Stimulated activated CD4-positive, alpha-beta T cell treated with anti-CD3 and anti-CD28 coated beads, Interleukin-1b, Interleukin-23, amount 100 ng/mL, for 4 hours (primary cell): ENCODE measurements around the gene PTPRA.
"Not testable (repeated sequence)": the region's sequence is repeated elsewhere in the genome, so short reads cannot be mapped to it uniquely, and the experiment has no call there.

Source experiments
- DNase-seq, 2 donors: peaks; one replicate each; pipeline ENCODE4 v3.0.0-alpha.2; 2020; ENCODE audit warnings: low read depth in 2 of 2

Gene PTPRA, protein sequence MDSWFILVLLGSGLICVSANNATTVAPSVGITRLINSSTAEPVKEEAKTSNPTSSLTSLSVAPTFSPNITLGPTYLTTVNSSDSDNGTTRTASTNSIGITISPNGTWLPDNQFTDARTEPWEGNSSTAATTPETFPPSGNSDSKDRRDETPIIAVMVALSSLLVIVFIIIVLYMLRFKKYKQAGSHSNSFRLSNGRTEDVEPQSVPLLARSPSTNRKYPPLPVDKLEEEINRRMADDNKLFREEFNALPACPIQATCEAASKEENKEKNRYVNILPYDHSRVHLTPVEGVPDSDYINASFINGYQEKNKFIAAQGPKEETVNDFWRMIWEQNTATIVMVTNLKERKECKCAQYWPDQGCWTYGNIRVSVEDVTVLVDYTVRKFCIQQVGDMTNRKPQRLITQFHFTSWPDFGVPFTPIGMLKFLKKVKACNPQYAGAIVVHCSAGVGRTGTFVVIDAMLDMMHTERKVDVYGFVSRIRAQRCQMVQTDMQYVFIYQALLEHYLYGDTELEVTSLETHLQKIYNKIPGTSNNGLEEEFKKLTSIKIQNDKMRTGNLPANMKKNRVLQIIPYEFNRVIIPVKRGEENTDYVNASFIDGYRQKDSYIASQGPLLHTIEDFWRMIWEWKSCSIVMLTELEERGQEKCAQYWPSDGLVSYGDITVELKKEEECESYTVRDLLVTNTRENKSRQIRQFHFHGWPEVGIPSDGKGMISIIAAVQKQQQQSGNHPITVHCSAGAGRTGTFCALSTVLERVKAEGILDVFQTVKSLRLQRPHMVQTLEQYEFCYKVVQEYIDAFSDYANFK

DNA sequence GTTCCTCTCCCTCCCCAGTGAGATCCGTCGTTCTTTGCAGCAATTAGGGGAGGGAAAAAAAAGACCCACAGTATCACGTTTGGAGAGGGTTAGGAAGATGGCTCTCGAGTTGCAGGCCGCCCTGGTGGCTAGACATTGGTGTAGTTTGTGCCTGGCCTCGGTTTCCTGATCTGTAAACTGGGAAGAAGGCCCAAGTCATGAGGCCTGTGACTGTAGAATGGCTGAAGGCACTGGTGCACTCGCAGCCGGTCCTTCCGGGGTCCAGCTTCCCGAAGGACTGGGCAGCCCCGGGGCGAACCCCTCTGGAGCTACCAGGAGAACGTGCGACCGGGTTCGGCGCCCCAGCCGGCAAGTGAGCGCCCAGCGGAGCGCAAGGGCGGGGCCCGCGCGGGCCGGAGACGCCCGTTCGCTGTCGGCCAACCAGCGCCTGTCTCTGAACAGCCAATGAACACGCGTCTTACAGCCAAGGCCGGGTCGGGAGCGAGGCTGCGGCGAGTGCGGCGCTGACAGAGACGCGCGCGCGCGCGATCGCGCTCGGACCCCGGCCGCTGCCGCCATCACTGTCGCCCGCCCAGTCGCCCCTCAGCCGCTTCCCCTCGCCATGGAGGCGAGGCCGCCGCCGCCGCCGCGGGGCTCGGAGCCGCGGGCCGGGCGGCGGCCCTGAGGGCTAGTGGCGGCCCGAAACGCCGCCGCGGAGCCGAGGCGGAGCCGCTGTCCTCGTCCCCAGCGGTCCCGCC, at the start of gene PTPRA:
PTPRA (plus strand) TSS at position 472 of the 737 bp plus-strand sequence. CDS start 90,797 bp downstream, outside the sequence.
- peak; percentile 82 to 85 for DNase-seq

DNA sequence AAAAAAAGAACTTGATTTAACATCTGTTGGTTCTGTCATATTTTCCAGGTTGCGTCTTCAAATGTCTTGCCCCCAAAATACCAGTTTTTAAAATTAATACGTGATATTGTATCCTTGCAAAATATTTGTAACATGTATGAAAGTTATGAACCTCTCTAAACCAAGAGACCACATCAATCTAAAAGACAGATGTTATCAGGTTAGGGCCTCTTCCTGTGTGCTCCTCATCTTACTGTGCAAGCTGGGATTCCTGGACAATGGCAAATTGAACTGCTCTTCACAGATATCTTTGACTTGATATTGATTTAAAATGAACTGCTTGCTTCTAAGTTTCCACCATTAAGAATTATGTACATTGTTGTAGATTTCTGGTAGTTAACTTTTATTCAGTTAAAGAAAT, 47.5 kb upstream of the PTPRA start:
- no peak for DNase-seq

DNA sequence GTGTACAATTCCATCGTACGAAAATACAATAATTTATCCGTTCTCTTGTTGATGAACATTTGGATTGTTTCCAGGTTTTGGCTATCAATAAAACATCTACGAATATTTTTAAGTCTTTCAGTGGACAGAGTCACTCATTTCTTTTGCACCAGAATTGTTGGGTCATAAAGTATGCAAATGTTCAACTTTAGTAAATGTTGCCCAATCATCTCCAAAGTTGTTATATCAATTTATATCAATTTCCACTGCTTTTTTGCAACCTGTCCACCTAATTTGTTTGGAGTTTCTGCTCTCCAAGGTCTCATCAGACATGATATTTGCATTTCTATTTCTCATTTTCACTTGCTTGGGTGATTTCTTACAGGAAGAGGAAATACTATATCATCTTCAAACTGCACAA, 46.6 kb upstream of the PTPRA start:
- DNase-seq: no peak

DNA sequence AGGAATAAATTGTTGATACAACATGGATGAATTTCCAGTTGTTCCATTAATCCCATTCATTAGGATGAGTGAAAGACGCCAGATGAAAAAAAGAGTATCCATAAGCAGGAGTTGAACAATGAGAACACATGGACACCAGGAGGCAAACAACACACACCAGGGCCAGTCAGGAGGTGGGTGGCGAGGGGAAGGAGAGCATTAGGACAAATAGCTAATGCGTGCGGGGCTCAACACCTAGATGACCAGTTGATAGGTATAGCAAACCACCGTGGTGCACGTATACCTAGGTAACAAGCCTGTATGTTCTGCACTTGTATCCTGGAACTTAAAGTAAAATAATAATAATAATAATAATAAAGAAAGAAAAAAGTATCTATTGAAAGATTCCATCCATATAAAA, 43.9 kb upstream of the PTPRA start:
- DNase-seq: no peak

DNA sequence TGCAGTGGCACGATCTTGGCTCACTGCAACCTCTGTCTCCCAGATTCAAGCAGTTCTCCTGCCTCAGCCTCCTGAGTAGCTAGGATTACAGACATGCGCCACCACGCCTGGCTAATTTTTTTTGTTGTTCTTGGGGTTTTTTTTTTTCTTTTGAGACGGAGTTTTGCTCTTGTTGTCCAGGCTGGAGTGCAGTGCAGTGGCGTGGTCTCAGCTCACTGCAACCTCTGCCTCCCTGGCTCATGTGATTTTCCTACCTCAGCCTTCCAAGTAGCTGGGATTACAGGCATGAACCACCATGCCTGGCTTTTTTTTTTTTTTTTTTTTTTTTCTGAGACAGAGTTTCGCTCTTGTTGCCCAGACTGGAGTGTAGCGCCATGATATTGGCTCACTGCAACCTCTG, 42.1 kb upstream of the PTPRA start:
- DNase-seq: not testable (repeated sequence)

DNA sequence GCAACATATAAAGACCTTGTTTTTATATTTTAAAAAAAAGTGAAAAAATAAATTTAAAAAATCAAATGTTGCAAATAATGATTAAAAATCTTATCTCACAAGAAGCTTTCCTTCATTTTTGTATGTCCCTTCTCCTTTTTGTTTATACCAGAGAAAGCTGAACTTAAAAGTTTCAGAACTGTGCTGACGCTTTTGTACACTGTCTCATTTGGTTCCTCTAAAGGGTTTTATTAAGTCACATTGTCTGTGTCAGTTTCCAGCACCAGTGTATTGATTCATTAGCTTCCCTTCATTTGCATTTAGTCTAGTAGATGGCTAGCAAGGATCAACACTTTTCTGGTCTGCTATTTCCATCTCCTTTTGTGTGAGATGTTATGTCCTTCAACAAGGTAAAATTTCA, 39.5 kb upstream of the PTPRA start:
- DNase-seq: no peak

DNA sequence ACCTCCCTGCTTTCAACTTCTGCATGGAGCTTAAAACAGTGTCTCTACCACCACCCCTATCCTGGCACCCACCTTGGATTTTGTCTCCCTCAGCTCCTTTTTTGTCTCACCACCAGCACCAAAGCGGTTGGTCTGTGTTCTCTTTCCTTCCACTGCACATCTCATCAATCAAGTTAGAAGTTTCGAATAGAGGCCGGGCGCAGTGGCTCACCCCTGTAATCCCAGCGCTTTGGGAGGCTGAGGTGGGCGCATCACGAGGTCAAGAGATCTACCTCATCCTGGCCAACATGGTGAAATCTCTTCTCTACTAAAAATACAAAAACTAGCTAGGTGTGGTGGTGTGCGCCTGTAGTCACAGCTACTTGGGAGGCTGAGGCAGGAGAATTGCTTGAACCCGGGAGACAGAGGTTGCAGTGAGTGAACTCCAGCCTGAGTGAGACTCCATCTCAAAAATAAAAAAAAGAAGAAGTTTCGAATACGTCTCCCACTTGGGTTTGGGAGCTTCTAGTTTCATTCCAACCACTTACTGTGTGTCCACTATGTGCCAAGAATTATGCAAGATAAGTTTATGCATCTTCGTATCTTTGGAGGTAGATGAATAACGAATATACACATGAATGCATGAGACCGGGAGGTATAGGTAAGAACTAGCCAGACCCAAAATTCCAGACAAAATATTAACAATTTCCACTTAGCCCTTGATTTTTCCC, 38.7 kb upstream of the PTPRA start:
- no peak for DNase-seq

DNA sequence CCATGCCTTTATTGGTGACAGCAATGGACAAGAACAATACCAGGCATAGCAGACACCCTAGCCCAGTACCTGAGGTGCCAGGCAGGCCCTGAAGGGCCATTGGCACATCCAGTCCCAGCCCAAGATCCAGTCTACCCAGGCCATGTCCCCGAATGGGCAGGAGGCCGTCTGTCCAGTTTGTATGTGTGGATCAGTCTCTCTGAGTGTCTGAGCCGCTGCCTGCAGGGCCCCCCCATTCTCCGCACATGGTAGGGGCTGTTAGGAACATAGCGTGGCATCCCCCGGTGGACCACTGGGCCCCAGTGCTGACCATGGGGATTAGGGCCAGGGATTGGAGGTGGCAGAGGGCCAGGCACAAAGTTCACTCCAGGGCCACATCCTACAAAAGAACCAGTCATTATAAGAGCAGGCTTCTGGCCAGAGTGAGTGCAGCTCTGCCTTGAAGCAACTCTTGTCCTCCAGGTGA, 37.9 kb upstream of the PTPRA start:
- DNase-seq: no peak

DNA sequence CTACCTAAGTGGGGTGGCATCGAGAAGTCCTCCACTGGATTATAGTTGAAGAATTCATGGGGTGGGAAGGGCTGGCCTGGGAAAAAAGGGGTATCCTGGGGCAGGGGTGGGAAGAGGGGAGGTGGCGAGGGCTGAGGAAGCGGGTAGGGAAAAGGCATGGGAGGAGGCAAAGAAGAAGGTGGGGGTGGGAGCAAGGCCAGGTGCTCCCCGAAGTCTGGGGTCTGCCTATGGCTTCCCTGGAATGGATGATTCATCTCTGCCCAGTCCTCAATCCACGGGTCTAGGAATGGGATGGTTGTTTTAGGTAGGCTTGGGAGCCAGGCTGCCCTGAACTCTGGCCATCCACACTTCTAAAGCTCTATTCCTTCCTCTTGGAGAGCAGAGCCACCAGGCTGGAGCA, 37.2 kb upstream of the PTPRA start:
- no peak for DNase-seq

DNA sequence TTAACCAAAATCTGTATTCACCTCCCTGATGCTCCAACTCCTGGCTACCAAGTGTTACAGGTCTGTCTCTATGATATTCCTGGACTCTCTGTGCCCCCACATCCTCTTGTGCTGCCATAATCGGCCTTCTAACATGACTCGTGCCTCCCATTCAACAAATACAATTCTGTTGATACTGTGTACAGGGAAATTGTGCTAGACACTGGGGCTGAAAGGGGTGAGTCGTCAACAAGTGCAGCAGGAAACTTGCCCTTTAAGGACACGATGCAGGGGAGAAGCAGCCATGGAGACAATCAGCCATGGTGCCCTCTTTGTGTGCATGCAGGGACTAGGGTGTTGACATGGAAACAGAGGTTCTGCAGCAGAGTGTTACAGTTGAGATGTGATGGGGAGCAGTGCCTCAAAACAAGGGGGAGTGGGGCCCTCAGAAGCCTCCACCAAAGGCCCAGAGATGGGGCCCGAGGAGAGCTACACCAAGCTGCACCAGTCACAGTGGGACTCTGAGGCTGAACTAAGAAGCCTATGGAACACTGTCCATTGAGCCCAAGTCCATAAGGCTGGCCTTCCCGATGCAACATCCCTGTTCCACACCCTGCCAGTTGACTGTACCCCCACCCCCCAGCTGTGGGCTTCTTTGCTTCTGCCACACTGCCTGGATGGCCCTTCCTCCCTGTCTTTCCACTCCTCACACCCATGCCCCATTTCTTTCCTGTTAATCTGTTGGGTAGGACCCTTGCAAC, 35.9 kb upstream of the PTPRA start:
- DNase-seq: no peak

DNA sequence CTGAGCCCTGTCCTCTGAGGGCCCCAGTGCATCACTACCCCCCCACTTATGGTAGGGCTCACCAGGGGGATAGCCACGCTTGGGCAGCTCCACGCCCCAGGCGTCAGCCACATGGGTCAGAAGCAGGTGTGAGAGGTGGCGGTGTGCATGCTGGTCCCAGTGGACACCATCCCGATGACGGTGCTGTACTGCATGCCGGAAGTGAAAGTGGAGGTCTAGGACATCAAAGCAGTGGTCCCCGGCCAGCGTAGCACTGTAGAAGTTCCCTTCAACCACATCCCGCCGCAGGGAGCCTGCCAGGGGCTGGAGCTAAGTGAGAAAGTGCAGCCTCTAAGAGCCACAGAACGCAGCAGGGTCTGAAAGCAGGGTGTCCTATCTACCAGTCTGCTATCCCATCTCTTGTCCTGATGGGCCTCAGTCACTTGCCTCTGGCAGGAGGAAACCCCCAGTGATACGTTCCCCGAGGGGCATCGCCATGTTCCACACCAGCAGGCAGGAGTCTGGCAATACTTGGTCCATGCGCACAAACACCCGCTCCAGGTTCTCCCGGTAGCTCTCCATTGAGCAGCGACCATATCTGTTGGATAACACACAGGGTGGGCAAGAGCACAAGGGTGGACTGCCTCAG, 35.0 kb upstream of the PTPRA start:
- no peak for DNase-seq

DNA sequence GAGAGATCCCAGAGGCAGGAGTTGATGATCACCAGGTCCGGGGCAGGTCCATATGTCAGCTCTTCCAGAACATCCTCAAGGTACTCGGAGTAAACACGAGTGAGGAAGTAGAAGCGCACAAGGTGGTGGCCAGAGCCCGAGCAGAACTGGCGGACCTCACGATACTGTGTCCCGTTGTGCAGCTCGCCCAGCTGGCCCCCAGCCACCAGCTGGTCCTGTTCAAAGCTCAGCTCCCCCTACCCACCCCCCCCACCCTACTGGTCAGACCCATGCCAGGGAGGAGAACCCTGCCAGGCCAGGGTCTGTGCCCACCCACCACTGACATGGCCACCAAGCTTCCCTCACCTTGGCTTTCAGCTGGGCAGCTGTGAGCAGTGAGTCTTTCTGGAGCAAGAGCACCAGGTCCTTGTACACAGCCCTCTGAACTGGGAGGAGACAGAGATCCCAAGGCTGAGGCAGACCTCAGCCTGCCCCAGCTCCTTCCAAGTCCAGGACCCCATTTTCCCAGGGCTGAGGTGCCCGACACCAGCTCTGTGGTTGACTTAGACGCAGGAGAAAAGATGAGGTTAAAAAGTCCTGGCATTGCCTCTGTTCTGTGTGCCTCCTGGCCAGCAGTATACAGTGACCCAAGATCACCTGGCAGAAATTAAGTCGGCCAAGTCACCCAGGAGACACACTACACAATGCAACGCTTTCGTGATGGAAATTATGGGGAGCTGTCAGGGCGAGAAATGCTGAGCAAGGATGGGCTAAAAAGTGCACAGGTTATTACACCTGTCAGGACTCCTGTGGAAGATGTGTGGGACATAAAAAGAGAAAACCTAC, 34.2 kb upstream of the PTPRA start:
- DNase-seq: no peak

DNA sequence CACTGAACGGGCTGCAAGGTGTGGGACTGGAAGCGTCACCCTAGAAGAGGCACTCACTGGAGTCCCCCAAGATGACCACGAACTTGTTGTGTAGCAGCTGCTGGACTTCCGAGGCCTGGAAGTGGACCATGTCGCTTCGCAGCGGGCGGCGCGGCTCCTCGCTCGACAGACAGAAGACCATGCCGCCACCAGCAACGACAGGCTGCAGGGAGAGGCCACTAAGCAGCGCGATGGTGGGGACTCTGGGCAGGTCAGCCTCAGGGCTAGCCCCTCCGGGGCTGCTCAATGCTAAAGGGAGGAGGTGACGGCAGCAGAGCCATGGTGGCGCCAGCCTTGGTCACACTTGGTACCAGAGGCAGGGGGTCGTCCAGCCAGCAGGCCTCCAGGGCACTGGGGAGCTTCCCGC, 33.5 kb upstream of the PTPRA start:
- no peak for DNase-seq

DNA sequence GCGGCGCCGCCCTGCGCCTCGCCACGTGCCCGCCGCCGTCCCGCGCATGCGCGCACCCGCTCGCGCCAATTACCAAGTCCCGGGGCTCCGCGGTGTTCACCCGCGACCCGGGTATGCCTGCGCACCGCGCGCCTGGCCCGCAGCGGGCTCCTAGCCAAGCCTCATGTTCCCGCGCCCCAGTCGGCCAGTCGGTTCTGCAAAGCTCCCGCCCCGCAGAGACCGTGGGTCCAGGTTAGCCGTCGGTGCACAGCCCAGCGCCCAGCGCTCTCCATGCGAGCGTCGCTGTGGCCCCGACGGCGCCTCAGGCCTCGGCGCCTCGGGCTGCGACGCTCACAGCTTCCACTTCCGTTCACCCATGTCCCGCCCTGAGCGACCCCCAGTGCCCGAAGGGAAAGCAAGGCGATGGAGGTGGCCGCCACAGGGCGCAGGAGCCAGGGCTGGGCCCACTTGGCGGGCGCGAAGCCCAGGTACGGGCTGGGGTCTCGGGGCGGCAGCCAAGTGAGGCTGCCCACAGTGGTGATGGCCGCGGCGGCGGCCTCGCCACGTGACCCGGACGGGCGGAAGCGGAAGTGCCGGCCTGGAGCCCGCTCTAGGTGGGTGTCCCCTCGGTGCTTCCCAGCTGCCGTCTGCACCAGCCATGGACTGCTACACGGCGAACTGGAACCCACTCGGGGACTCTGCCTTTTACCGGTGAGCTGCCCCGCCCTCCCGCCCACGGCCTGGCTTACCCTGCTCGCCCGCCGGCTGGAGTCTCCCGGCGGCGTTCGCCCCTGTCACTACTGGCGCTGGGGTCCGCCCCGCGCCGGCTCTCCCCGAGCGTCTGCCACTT, 32.9 kb upstream of the PTPRA start, which contains the start of the genes PCED1A and VPS16:
PCED1A (minus strand) TSS at position 518 of the 829 bp plus-strand sequence. CDS start 743 bp downstream, outside the sequence.
VPS16 (plus strand) TSS at position 608 of the 829 bp plus-strand sequence; CDS start at position 638, 30 bp downstream.
- DNase-seq: peak; percentile 79 to 84

DNA sequence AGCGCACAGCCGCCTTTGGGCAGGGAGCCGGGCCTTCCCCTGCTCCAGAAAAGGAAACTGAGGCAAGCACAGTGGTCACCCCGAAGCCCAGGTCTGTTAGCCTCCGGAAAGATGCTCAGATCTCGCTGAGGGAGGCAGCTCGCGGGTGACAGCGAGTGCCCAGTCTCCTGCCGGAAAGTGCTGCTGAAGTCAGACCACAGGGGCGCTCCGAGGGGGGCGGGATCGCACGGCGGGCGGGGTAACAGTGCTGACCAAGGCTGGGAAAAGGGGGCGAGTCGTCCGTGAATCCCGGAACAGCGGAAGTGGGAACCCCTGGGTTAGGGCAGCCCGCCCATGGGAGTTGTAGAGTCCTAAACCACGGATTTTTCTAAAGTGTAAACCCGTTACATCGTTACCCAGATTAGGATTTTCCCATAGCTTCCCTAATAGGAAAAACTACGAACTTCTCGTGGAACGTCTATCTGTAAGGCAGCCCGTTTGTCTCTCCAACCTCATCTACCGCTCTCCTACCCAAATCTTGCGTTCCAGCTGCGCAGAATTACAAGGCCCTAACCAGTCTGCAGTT, 32.2 kb upstream of the PTPRA start:
- DNase-seq: peak in 1 of 2 donors; percentile 29

DNA sequence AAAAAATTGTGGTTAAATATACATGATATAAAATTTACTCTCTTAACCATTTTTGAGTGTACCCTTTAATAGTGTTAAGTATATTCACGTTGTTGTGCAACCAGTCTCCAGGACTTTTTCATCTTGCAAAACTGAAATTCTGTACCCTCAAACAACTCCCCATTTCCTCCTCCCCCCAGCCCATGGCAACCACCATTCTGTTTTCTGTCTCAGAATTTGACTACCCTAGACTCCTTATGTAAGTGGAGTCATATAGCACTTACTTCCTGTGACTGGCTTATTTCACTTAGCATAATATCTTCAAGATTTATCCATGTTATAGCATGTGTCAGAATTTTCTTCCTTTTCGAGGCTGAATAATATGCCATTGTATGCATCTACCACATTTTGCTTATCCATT, 27.7 kb upstream of the PTPRA start:
- DNase-seq: no peak

DNA sequence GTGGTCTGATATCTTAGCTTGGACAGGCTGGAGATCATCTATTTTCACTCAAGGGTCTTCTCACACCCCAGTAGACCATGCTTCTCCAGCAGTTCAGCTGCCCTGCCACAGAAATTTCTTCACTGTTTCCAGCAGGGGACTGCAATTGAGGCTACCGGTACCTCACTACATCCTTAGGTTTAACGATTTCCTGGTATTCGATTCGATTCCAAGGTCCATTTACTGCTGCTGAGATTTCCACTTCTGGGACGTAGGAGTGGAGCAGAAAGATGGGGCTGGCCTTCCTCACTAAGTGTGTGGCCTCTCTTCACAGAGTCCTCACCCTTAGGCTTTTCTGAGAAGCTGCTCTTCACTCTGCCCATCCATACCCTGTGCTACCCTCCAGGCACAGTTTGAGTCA, 26.6 kb upstream of the PTPRA start:
- DNase-seq: no peak

DNA sequence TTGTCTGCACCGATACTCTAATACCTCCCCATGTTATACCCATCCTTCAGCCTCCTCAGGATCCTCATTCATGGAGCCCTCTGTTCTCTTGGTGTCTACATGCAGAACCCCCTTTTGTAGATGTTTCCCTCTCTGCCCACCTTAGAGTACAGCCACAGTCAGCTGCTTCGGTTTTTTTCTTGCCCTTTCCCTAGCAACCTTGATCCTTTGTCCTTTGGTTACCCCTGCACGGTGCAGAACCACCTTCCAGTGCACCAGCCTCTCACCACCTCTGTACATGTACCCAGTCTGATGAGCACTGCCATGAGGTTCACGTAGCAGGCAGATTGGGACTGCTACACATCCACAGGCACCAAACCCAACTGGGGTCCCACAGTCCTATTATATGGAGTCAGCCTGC, 25.5 kb upstream of the PTPRA start:
- no peak for DNase-seq
